Measurements from ENCODE around the gene MATN4.

The MATN4 gene

DNA sequence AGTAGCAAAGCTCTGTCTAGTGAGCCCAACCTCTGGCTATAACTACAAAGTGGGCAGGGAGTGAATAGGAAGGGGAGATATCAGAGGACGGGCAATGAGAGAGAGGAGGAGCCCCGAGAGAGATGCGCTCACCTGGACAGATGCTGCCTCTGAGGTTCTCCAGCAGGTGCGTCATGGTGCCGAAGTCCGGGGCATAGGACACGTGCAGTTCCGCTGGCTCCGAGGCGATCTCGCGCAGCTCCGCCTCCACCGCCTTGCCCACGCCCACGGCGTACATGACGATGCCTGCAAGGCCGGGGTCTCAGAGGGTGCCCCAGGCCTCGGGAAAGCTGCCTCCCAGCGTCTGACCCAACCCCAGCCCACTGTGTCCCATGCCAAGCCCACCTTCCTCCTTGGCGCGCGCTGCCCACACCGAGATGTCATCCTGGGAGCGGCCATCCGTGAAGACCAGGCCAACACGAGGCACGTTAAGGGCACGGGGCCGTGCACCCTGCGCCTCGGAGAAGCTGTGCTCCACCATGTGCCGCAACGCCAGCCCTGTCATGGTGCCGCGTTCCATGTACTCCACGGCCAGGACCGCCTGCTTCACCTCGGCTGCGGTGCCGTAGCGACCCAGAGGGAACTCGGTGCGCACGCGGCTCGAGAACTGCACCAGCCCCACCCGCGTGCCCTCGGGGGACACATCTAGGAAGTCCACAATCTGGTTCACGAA, 10.2 kb downstream of the MATN4 start:
- H3K4me3 ChIP-seq (ENCODE audit: low read depth, low read length): no peak overlapping the region
- TF ChIP-seq CTCF (IDR thresholded peaks at IDR 0.05; ENCODE audit: insufficient read depth, low read depth, low read length, missing control alignments): no peak
- no peak for DNase-seq (ENCODE audit: low read depth)

DNA sequence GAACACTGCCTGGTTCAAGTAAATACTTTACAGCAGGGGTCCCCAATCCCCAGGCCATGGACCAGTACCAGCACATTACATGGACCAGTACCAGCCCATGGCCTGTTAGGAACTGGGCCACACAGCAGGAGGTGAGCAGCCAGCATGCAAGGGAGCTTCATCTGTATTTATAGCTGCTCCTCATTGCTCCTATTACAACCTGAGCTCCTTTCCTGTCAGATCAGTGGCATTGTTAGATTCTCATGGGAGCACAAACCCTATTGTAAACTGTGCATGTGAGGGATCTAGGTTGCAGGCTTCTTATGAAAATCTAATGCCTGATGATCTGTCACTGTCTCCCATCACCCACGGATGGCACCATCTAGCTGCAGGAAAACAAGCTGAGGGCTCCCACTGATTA, 13.4 kb downstream of the MATN4 start:
- no peak for DNase-seq (ENCODE audit: low read depth)
- no peak for TF ChIP-seq CTCF (IDR thresholded peaks at IDR 0.05; ENCODE audit: insufficient read depth, low read depth, low read length, missing control alignments)
- no peak overlapping the region for H3K4me3 ChIP-seq (ENCODE audit: low read depth, low read length)

GRCh38 chr20:45294003-45294368, 14.1 kb downstream of the MATN4 start:
- H3K4me3 ChIP-seq (ENCODE audit: low read depth, low read length): no peak overlapping the region
- no peak for TF ChIP-seq CTCF (IDR thresholded peaks at IDR 0.05; ENCODE audit: insufficient read depth, low read depth, low read length, missing control alignments)
- no peak for DNase-seq (ENCODE audit: low read depth)

DNA sequence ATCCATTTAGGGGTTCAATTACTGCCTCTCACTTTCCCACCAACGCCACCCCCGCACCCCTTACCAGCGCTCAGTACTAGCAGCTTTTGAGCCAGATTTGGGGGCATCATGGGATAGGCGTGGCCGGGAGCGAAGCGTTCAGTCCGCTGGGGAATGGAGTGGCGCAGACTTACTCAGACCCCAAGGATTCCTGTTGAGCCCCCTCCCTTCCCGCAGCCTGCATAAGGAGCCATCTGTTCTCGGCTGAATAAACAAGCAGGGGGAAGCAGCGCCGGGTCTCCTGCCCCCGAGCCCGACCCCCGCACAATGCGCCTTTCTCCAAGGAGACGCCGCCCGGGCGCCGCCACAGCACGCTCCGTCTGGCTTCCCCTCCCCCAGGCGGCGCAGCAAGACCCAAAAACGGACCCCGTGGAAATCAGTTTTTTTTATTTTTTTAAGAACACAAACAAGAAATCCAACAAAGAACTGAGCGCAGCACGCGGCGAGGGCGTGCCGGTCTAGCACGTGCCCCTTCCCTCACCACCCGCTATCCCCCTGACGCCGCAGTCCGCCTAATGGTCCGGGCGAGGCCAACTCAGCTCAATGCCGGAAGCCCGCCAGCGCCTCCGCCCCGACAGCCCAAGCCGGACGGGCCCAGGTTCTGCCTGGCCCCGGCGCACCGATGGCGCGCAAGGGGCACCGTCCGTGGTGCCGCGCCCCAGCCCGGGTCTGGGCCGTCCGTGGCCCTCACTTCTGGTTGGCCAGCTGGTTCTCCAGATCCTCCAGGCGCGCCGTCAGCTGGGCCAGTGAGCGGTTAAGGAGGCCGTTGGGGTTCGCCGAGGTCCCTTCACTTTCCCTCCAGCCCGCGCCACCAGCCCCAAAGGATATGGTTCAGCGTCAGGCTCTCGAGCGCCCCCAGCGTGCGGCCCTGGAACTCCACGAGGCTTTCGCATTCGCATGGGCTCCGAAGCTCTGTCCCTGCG, 14.8 kb downstream of the MATN4 start:
- H3K4me3 ChIP-seq (ENCODE audit: low read depth, low read length): peak overlapping the region; percentile 53
- DNase-seq (ENCODE audit: low read depth): peak; percentile 68
- TF ChIP-seq CTCF (IDR thresholded peaks at IDR 0.05; ENCODE audit: insufficient read depth, low read depth, low read length, missing control alignments): peak; percentile 95

- H3K4me3 ChIP-seq (ENCODE audit: low read depth, low read length): no peak overlapping the region
- no peak for DNase-seq (ENCODE audit: low read depth)
- TF ChIP-seq CTCF (IDR thresholded peaks at IDR 0.05; ENCODE audit: insufficient read depth, low read depth, low read length, missing control alignments): no peak
These were observed 15.8 kb downstream of the MATN4 start for GRCh38 chr20:45292343-45292742.

DNA sequence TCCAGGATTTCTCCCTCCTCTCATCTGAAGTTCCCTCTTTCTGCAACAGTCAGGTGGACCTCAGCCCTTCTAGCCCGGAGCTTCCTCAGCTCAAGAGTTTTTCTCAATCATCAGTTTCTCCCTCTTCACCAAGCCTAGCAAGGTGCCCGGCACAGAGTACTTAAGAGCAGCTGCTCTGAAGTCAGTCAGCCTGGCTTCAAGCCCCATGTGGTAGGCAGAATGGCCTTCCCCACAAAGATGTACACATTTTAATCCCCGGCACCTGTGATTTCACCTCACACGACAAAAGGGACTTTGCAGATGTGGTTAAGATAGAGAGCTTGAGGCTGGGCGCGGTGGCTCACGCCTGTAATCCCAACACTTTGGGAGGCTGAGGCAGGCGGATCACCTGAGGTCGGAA, 16.6 kb downstream of the MATN4 start:
- no peak for DNase-seq (ENCODE audit: low read depth)
- no peak overlapping the region for H3K4me3 ChIP-seq (ENCODE audit: low read depth, low read length)
- TF ChIP-seq CTCF (IDR thresholded peaks at IDR 0.05; ENCODE audit: insufficient read depth, low read depth, low read length, missing control alignments): no peak

Data from GM12865 (cell line).